LNCAP (cell line): ENCODE results near the gene IGFBP2.
A peak's percentile ranks its signal among the peaks of the same experiment; 100 is the strongest.

Experiments
- TF ChIP-seq, protein P1 (sequence below): fragments of 450-650 bp; IDR thresholded peaks from 2 replicates; pipeline ENCODE4 v1.5.1; 2017; ENCODE audit warnings: mild to moderate bottlenecking

The IGFBP2 gene

GRCh38 chr2:216693414-216694080, 60.3 kb downstream of the IGFBP2 start:
- TF ChIP-seq, protein P1, sequence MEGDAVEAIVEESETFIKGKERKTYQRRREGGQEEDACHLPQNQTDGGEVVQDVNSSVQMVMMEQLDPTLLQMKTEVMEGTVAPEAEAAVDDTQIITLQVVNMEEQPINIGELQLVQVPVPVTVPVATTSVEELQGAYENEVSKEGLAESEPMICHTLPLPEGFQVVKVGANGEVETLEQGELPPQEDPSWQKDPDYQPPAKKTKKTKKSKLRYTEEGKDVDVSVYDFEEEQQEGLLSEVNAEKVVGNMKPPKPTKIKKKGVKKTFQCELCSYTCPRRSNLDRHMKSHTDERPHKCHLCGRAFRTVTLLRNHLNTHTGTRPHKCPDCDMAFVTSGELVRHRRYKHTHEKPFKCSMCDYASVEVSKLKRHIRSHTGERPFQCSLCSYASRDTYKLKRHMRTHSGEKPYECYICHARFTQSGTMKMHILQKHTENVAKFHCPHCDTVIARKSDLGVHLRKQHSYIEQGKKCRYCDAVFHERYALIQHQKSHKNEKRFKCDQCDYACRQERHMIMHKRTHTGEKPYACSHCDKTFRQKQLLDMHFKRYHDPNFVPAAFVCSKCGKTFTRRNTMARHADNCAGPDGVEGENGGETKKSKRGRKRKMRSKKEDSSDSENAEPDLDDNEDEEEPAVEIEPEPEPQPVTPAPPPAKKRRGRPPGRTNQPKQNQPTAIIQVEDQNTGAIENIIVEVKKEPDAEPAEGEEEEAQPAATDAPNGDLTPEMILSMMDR = no peak

GRCh38 chr2:216694082-216694825, 61.0 kb downstream of the IGFBP2 start:
- TF ChIP-seq, protein P1 = no peak

- TF ChIP-seq, protein P1 = no peak
These were observed 61.6 kb downstream of the IGFBP2 start for GRCh38 chr2:216694826-216695217.

DNA sequence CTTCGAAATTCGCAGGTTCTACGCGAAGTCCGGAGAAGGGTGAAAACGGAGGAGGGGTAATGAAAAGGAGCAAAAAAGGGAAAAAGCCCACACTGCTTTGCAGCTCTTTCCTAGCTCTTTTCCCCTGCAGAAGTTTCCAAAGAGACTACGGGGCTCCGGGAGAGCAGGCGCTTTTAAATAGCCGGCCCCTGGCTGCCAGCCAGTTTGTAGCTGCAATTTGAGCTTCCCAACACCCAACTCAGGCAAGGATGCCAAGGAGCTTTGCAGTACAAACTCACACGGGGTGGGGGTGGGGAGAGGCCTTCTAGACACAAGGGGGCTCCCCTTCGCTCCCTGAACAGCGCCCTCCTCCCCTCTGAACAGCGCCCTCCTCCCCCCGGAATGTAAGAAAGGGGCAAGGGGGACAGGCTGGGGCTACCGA, 62.2 kb downstream of the IGFBP2 start, which contains the start of gene IGFBP5:
Gene IGFBP5, minus strand, starts transcription at position 149 of the 421 bp plus-strand sequence. CDS start 774 bp downstream, outside the sequence.
- TF ChIP-seq, protein P1 = no peak

GRCh38 chr2:216696321-216696720, 63.1 kb downstream of the IGFBP2 start:
- TF ChIP-seq, protein P1 = no peak

- TF ChIP-seq, protein P1 = peak; percentile 61
These were observed 63.7 kb downstream of the IGFBP2 start for GRCh38 chr2:216696751-216697560.

DNA sequence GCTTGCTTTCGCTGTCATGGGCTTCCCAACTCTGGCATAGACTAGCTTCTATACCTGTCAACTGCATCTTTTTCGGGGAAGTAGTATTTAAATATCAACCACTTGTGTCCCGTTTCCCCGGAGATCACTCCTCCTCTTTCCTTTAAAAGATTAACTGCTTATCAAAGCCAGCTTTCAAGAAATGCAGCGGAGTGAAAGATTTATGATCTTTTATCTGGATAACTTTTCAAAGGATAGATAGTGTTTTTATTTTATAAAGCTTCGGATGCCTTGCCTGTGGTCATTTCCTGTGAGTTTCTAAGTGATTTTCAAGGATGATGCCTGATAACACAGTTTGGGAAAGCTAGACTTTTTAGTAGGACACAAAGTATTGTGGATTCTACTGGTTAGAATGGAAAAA, 65.1 kb downstream of the IGFBP2 start:
- TF ChIP-seq, protein P1 = no peak
